HG03571 (cell line): ENCODE data around the gene C12orf57.

Experiments used
- ATAC-seq: cut with Tn5 transposase; IDR thresholded peaks from one replicate; pipeline ENCODE4 v1.9.1; 2021; ENCODE audit not compliant: unreplicated experiment

Gene C12orf57

GRCh38 chr12:6936636-6937480 lies 7.0 kb upstream of the C12orf57 start:
- ATAC-seq = peak; percentile 1

- ATAC-seq = peak; percentile 79
These were observed 6.1 kb upstream of the C12orf57 start for GRCh38 chr12:6937481-6938352.

- ATAC-seq = no peak
These were observed 5.2 kb upstream of the C12orf57 start for GRCh38 chr12:6938353-6939190.

- no peak for ATAC-seq
These were observed 4.7 kb upstream of the C12orf57 start for GRCh38 chr12:6939191-6939540.

GRCh38 chr12:6941267-6941666 lies 2.6 kb upstream of the C12orf57 start:
- ATAC-seq = no peak

GRCh38 chr12:6941782-6942181 lies 2.0 kb upstream of the C12orf57 start:
- no peak for ATAC-seq

- ATAC-seq = no peak
These were observed 1.5 kb upstream of the C12orf57 start for GRCh38 chr12:6942331-6942665.

- peak; percentile 24 for ATAC-seq
These were observed 467 bp upstream of the C12orf57 start for GRCh38 chr12:6943389-6943721.

- peak; percentile 41 for ATAC-seq
These were observed 762 bp downstream of the C12orf57 start for GRCh38 chr12:6944381-6945186.

- ATAC-seq = no peak
These were observed 1.8 kb downstream of the C12orf57 start for GRCh38 chr12:6945613-6946012.

GRCh38 chr12:6946033-6946919 lies 2.5 kb downstream of the C12orf57 start:
- no peak for ATAC-seq

- no peak for ATAC-seq
These were observed 3.1 kb downstream of the C12orf57 start for GRCh38 chr12:6946920-6947374.

GRCh38 chr12:6947615-6948014 lies 3.8 kb downstream of the C12orf57 start:
- no peak for ATAC-seq

GRCh38 chr12:6948873-6949594 lies 5.2 kb downstream of the C12orf57 start:
- no peak for ATAC-seq

- ATAC-seq = no peak
These were observed 6.6 kb downstream of the C12orf57 start for GRCh38 chr12:6950401-6950801.

GRCh38 chr12:6950811-6951540 lies 7.2 kb downstream of the C12orf57 start, which contains the start of gene PTPN6:
PTPN6 (plus strand) TSS chr12:6951356; CDS start chr12:6951513, 157 bp downstream.
- no peak for ATAC-seq

GRCh38 chr12:6951551-6952120 lies 7.8 kb downstream of the C12orf57 start:
- no peak for ATAC-seq
